Measurements from ENCODE around the gene TPST1.

TPST1 gene

DNA sequence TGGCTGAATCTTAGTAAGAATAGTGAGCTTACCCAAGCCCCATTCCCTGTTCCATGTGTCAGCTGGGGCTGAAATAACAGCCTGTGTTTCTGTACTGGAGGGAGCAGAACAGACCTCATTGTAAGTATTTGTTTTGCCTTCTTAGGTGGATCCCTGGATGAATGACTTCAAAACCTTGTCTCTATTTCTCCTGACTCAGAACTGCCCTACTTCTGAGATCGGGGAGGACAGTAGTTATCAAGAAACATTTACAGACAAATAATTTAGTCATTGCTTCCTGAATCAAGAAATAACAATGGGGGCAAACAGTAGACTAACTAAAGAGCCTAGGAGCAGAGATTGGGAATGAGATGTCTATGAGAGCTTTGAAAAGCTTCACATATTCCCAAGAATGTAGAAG is 58.8 kb downstream of the TPST1 start:
- Mint-ChIP-seq H3K36me3 (ENCODE audit: low read depth) (peaks cover 50% of the 10 kb centered on the region), H3K4me1 (peaks cover 7% of the 10 kb centered on the region), H3K4me3 (no peak overlapping the region), H3K27me3 (ENCODE audit: low read depth, poor library complexity) (peaks cover 3% of the 10 kb centered on the region), H3K9me3 (peaks cover 59% of the 10 kb centered on the region), H3K27ac (no peak overlapping the region)
- DNase-seq: no peak
- TF ChIP-seq, protein P1, sequence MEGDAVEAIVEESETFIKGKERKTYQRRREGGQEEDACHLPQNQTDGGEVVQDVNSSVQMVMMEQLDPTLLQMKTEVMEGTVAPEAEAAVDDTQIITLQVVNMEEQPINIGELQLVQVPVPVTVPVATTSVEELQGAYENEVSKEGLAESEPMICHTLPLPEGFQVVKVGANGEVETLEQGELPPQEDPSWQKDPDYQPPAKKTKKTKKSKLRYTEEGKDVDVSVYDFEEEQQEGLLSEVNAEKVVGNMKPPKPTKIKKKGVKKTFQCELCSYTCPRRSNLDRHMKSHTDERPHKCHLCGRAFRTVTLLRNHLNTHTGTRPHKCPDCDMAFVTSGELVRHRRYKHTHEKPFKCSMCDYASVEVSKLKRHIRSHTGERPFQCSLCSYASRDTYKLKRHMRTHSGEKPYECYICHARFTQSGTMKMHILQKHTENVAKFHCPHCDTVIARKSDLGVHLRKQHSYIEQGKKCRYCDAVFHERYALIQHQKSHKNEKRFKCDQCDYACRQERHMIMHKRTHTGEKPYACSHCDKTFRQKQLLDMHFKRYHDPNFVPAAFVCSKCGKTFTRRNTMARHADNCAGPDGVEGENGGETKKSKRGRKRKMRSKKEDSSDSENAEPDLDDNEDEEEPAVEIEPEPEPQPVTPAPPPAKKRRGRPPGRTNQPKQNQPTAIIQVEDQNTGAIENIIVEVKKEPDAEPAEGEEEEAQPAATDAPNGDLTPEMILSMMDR (IDR thresholded peaks at IDR 0.05): no peak

DNA sequence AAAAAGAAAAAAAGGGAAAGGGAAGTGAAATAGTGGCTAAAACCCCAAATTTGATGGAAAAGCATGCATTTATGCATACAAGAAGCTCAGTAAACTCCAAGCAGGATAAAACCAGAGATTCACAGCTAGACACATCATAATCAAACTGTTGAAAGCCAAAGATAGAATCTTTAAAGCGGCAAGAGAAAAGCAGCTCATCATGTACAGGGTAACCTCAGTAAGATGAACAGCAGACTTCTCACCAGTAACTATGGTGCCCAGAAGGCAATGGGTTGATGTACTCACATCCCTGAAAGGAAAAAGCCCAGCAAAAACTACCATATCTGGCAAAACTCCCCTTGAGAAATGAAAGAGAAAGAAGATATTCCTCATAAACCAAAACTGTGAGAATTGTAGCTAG is 60.4 kb downstream of the TPST1 start:
- TF ChIP-seq, protein P1 (IDR thresholded peaks at IDR 0.05): no peak
- Mint-ChIP-seq H3K27ac (no peak overlapping the region), H3K27me3 (ENCODE audit: low read depth, poor library complexity) (peaks cover 3% of the 10 kb centered on the region), H3K9me3 (peaks cover 59% of the 10 kb centered on the region), H3K36me3 (ENCODE audit: low read depth) (peaks cover 50% of the 10 kb centered on the region), H3K4me1 (peaks cover 7% of the 10 kb centered on the region), H3K4me3 (no peak overlapping the region)
- DNase-seq: no peak

DNA sequence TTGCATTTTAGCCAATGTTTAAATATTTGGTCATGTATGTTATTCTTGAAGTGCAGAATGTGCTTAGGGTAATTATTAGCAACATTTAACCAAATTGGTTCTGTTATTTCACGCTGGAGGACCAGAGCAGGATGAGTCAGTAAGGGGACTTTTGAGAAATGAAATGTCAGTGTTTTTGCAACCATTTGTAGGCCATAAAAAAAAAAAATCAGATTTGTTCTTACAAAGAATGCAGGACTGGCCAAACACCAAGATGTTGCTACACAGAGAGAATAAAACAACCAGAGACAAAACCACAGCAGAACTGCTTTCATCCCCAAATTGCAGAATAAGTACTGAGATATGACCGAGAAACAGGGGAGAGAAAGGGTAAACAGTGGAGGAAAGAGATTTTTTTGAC is 62.1 kb downstream of the TPST1 start:
- H3K9me3 Mint-ChIP-seq: peaks cover 61% of the 10 kb centered on the region
- peaks cover 60% of the 10 kb centered on the region for H3K36me3 Mint-ChIP-seq (ENCODE audit: low read depth)
- peaks cover 3% of the 10 kb centered on the region for H3K4me1 Mint-ChIP-seq
- no peak for DNase-seq
- H3K27me3 Mint-ChIP-seq (ENCODE audit: low read depth, poor library complexity): peaks cover 3% of the 10 kb centered on the region
- H3K27ac Mint-ChIP-seq: no peak overlapping the region
- H3K4me3 Mint-ChIP-seq: no peak overlapping the region
- TF ChIP-seq, protein P1 (IDR thresholded peaks at IDR 0.05): no peak

DNA sequence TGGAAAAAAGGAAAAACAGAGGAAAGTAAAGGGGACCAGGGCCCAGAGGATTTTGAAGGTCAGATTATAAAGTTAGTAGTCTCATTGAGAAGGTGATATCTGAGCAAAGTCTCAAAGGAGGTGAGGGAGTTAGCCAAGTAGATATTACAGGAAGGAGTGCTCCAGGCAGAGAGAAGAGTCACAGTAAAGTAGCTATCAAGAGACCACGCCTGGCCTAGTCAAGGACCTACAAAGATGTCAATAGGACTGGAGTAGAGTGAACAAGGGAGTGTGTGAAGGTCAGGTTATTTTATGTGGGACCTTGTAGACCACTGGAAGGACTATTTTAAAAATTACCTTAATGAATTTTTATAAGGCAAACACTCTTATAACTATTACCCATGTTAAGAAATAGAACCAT is 64.8 kb downstream of the TPST1 start:
- no peaks in the 10 kb centered on the region for H3K4me1 Mint-ChIP-seq
- H3K9me3 Mint-ChIP-seq: peaks cover 52% of the 10 kb centered on the region
- TF ChIP-seq, protein P1 (IDR thresholded peaks at IDR 0.05): no peak
- H3K4me3 Mint-ChIP-seq: no peak overlapping the region
- peaks cover 61% of the 10 kb centered on the region for H3K36me3 Mint-ChIP-seq (ENCODE audit: low read depth)
- peaks cover 3% of the 10 kb centered on the region for H3K27me3 Mint-ChIP-seq (ENCODE audit: low read depth, poor library complexity)
- no peak for DNase-seq
- peak overlapping the region; percentile 47 for H3K27ac Mint-ChIP-seq

DNA sequence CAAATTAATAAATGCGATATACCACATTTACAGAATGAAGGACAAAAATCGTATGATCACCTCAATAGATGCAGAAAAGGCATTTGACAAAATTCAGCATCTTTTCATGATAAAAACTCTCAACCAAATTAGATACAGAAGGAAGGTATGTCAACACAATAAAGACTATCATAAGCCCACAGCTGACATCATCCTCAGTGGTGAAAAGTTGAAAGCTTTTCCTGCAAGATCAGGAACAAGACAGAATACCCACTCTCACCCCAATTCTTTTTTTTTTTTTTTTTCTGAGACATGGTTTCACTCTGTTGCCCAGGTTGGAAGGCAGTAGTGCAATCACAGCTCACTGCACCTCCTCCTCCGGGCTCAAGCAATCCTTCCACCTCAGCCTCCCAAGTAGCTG is 67.2 kb downstream of the TPST1 start:
- H3K4me1 Mint-ChIP-seq: no peaks in the 10 kb centered on the region
- peaks cover 44% of the 10 kb centered on the region for H3K36me3 Mint-ChIP-seq (ENCODE audit: low read depth)
- peaks cover 28% of the 10 kb centered on the region for H3K9me3 Mint-ChIP-seq

DNA sequence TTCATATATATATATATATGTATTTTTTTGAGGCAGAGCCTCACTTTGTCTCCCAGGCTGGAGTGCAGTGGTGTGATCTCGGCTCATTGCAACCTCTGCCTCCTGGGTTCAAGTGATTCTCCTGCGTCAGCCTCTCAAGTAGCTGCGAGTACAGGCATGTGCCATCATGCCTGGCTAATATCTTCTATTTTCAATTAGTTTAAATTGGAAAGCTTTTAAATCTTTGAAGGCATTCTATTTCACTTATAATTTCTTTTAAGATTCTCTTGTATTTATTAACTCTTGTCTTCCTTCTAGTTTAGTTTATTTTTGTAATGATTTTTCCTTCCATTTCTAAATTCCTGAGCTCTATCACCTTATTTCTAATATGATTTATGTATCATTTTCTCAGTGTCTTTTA is 71.2 kb downstream of the TPST1 start:
- Mint-ChIP-seq H3K27me3 (ENCODE audit: low read depth, poor library complexity) (no peaks in the 10 kb centered on the region), H3K27ac (no peak overlapping the region), H3K4me1 (no peaks in the 10 kb centered on the region), H3K4me3 (no peak overlapping the region), H3K9me3 (peaks cover 21% of the 10 kb centered on the region), H3K36me3 (ENCODE audit: low read depth) (peaks cover 38% of the 10 kb centered on the region)
- no peak for DNase-seq
- TF ChIP-seq, protein P1 (IDR thresholded peaks at IDR 0.05): no peak

More for the DNA sequence above, 67.2 kb downstream of the TPST1 start:
- Mint-ChIP-seq H3K4me3 (no peak overlapping the region), H3K27ac (no peak overlapping the region), H3K27me3 (ENCODE audit: low read depth, poor library complexity) (peaks cover 3% of the 10 kb centered on the region)
- no peak for DNase-seq
- TF ChIP-seq, protein P1 (IDR thresholded peaks at IDR 0.05): no peak

Data from nephron progenitor cell (in vitro differentiated cells).